K562 (cell line): Measurements from ENCODE around the gene MMP21. TPM values are rescaled to one million over a fixed set of nuclear protein-coding genes. Genes with fewer than 3 reads are reported as not detected.

Experiments used
- microRNA counts: library from miRNA; unstranded; fragments of <30 nt; microRNA quantifications from one replicate; lab custom pipeline; 2016
- microRNA-seq: library from miRNA; unstranded; fragments of <30 nt; microRNA quantifications from one replicate; pipeline ENCODE4, GENCODE V29; 2018; ENCODE audit warnings: borderline microRNAs expressed
- polyA plus RNA-seq, 8 experiments: library from polyadenylated mRNA; depleted of rRNA in 4 of 8; stranded (reverse) in 5 of 8; unstranded in 3 of 8; fragments of >200 nt; fragmentation: Nextera tagmentation in 2 of 8; fragmentation: Illumina TruSeq in 1 of 8; extraction: Ambion mirVana in 2 of 8; extraction: Trizol in 1 of 8; gene quantifications; 2 replicates each; pipeline versions ENCODE4 v1.2.1 to v1.2.3, GENCODE V29; 2011 to 2014; ENCODE audit warnings: inconsistent platforms in 1 of 8, missing spikeins in 1 of 8
- small RNA-seq: library from RNA; depleted of rRNA; stranded (forward); fragments of <200 nt; gene quantifications from one replicate; pipeline ENCODE3, GENCODE V24; 2014
- total RNA-seq, 7 experiments: library from RNA; depleted of rRNA in 6 of 7; stranded (reverse); fragments of >200 nt in 6 of 7; fragmentation: Illumina TruSeq in 2 of 7; extraction: Trizol in 2 of 7; gene quantifications; 2 replicates each; pipeline versions ENCODE4 v1.2.1 to v1.2.3, GENCODE V29; 2011 to 2021; ENCODE audit warnings: low replicate concordance in 1 of 7

Gene MMP21
- total and polyA plus RNA-seq, 9 of the 15 experiments (the other 6 are each of a cell fraction or from before 2014, with no cell fraction given): not detected

MicroRNAs within 50 kb of the gene (microRNA counts, 767-probe panel; counts per million panel counts)
- not detected for microRNA hsa-miR-4484 (lab: Ali Mortazavi, UCI)

Small RNA genes lying within 50 kb of the gene (microRNA-seq; reads per million reads assigned to microRNA genes)
- gene MIR4484: 18.4 reads per million, percentile 64 among the genes with 10 or more reads in this experiment

Small RNA genes lying within 50 kb of the gene (small RNA-seq; reads per million reads assigned to genes)
- gene MIR4484: not detected

Other genes with a start within 250 kb of the MMP21 start
- not detected in 2 replicates for gene TEX36, start 92.7 kb downstream of the MMP21 start, total RNA-seq (2014; rRNA removed)
- not detected in 2 replicates for gene TEX36, start 92.7 kb downstream of the MMP21 start, total RNA-seq (2014; rRNA removed; fragmentation: Illumina TruSeq; extraction: Trizol)
- gene TEX36, start 92.7 kb downstream of the MMP21 start, total RNA-seq (2015; rRNA removed; fragmentation: Illumina TruSeq; extraction: Trizol): not detected in 2 replicates
- not detected in 2 replicates for gene TEX36, start 92.7 kb downstream of the MMP21 start, total RNA-seq (2021)
- gene TEX36, start 92.7 kb downstream of the MMP21 start, polyA plus RNA-seq (2011; rRNA removed): not detected in 2 replicates
- 0.15 TPM in 1 of 2 replicates, not detected in the other for gene TEX36, start 92.7 kb downstream of the MMP21 start, polyA plus RNA-seq (2014; fragmentation: Illumina TruSeq; extraction: Trizol)
- gene TEX36, start 92.7 kb downstream of the MMP21 start, polyA plus RNA-seq (2014; fragmentation: Nextera tagmentation; extraction: Ambion mirVana): under 1 TPM in 1 of 2 experiments, not detected in 1; 0.10 TPM
- gene TEX36, start 92.7 kb downstream of the MMP21 start, polyA plus RNA-seq (2014; rRNA removed): 0.82 TPM in 1 of 2 replicates, not detected in the other
- gene EDRF1, start 56.1 kb downstream of the MMP21 start, total RNA-seq (2014; rRNA removed): 14.9 and 16.8 TPM in 2 replicates
- 22.9 and 23.8 TPM in 2 replicates for gene EDRF1, start 56.1 kb downstream of the MMP21 start, total RNA-seq (2014; rRNA removed; fragmentation: Illumina TruSeq; extraction: Trizol)
- 23.8 and 24.0 TPM in 2 replicates for gene EDRF1, start 56.1 kb downstream of the MMP21 start, total RNA-seq (2015; rRNA removed; fragmentation: Illumina TruSeq; extraction: Trizol)
- 18.6 and 18.9 TPM in 2 replicates for gene EDRF1, start 56.1 kb downstream of the MMP21 start, total RNA-seq (2021)
- 23.9 and 26.0 TPM in 2 replicates for gene EDRF1, start 56.1 kb downstream of the MMP21 start, polyA plus RNA-seq (2011; rRNA removed)
- 17.1 and 18.5 TPM in 2 replicates for gene EDRF1, start 56.1 kb downstream of the MMP21 start, polyA plus RNA-seq (2014; fragmentation: Illumina TruSeq; extraction: Trizol)
- 1 to 10 TPM; 7.6 to 9.9 TPM for gene EDRF1, start 56.1 kb downstream of the MMP21 start, polyA plus RNA-seq (2014; fragmentation: Nextera tagmentation; extraction: Ambion mirVana)
- 24.0 and 24.8 TPM in 2 replicates for gene EDRF1, start 56.1 kb downstream of the MMP21 start, polyA plus RNA-seq (2014; rRNA removed)
- gene UROS, start 47.4 kb upstream of the MMP21 start, total RNA-seq (2014; rRNA removed): 31.3 and 32.3 TPM in 2 replicates
- 34.6 and 38.2 TPM in 2 replicates for gene UROS, start 47.4 kb upstream of the MMP21 start, total RNA-seq (2014; rRNA removed; fragmentation: Illumina TruSeq; extraction: Trizol)
- gene UROS, start 47.4 kb upstream of the MMP21 start, total RNA-seq (2015; rRNA removed; fragmentation: Illumina TruSeq; extraction: Trizol): 21.5 and 22.2 TPM in 2 replicates
- gene UROS, start 47.4 kb upstream of the MMP21 start, total RNA-seq (2021): 31.9 and 32.8 TPM in 2 replicates
- gene UROS, start 47.4 kb upstream of the MMP21 start, polyA plus RNA-seq (2011; rRNA removed): 28.8 and 39.1 TPM in 2 replicates
- 32.1 and 34.6 TPM in 2 replicates for gene UROS, start 47.4 kb upstream of the MMP21 start, polyA plus RNA-seq (2014; fragmentation: Illumina TruSeq; extraction: Trizol)
- 1 to 10 TPM; 6.4 to 9.6 TPM for gene UROS, start 47.4 kb upstream of the MMP21 start, polyA plus RNA-seq (2014; fragmentation: Nextera tagmentation; extraction: Ambion mirVana)
- gene UROS, start 47.4 kb upstream of the MMP21 start, polyA plus RNA-seq (2014; rRNA removed): 32.8 and 34.5 TPM in 2 replicates
- gene BCCIP, start 47.7 kb upstream of the MMP21 start, total RNA-seq (2014; rRNA removed): 95.1 and 113 TPM in 2 replicates
- 163 and 182 TPM in 2 replicates for gene BCCIP, start 47.7 kb upstream of the MMP21 start, total RNA-seq (2014; rRNA removed; fragmentation: Illumina TruSeq; extraction: Trizol)
- gene BCCIP, start 47.7 kb upstream of the MMP21 start, total RNA-seq (2015; rRNA removed; fragmentation: Illumina TruSeq; extraction: Trizol): 126 and 145 TPM in 2 replicates
- 118 TPM in 2 replicates for gene BCCIP, start 47.7 kb upstream of the MMP21 start, total RNA-seq (2021)
- 84.5 and 134 TPM in 2 replicates for gene BCCIP, start 47.7 kb upstream of the MMP21 start, polyA plus RNA-seq (2011; rRNA removed)
- 151 and 183 TPM in 2 replicates for gene BCCIP, start 47.7 kb upstream of the MMP21 start, polyA plus RNA-seq (2014; fragmentation: Illumina TruSeq; extraction: Trizol)
- 100 to 1,000 TPM; 169 to 204 TPM for gene BCCIP, start 47.7 kb upstream of the MMP21 start, polyA plus RNA-seq (2014; fragmentation: Nextera tagmentation; extraction: Ambion mirVana)
- gene BCCIP, start 47.7 kb upstream of the MMP21 start, polyA plus RNA-seq (2014; rRNA removed): 146 and 176 TPM in 2 replicates
- 14.8 and 15.8 TPM in 2 replicates for gene DHX32, start 105.5 kb upstream of the MMP21 start, total RNA-seq (2014; rRNA removed)
- gene DHX32, start 105.5 kb upstream of the MMP21 start, total RNA-seq (2014; rRNA removed; fragmentation: Illumina TruSeq; extraction: Trizol): 20.5 and 22.6 TPM in 2 replicates
- 16.5 and 17.5 TPM in 2 replicates for gene DHX32, start 105.5 kb upstream of the MMP21 start, total RNA-seq (2015; rRNA removed; fragmentation: Illumina TruSeq; extraction: Trizol)
- 20.2 and 21.7 TPM in 2 replicates for gene DHX32, start 105.5 kb upstream of the MMP21 start, total RNA-seq (2021)
- gene DHX32, start 105.5 kb upstream of the MMP21 start, polyA plus RNA-seq (2011; rRNA removed): 12.6 and 23.5 TPM in 2 replicates
- gene DHX32, start 105.5 kb upstream of the MMP21 start, polyA plus RNA-seq (2014; fragmentation: Illumina TruSeq; extraction: Trizol): 15.6 and 16.0 TPM in 2 replicates
- gene DHX32, start 105.5 kb upstream of the MMP21 start, polyA plus RNA-seq (2014; fragmentation: Nextera tagmentation; extraction: Ambion mirVana): 1 to 10 TPM; 5.8 to 6.2 TPM
- 12.9 and 18.0 TPM in 2 replicates for gene DHX32, start 105.5 kb upstream of the MMP21 start, polyA plus RNA-seq (2014; rRNA removed)
- gene FANK1, start 120.7 kb upstream of the MMP21 start, total RNA-seq (2014; rRNA removed): 0.18 and 0.29 TPM in 2 replicates
- 0.38 and 0.55 TPM in 2 replicates for gene FANK1, start 120.7 kb upstream of the MMP21 start, total RNA-seq (2014; rRNA removed; fragmentation: Illumina TruSeq; extraction: Trizol)
- gene FANK1, start 120.7 kb upstream of the MMP21 start, total RNA-seq (2015; rRNA removed; fragmentation: Illumina TruSeq; extraction: Trizol): 0.41 and 0.87 TPM in 2 replicates
- 0.22 and 0.51 TPM in 2 replicates for gene FANK1, start 120.7 kb upstream of the MMP21 start, total RNA-seq (2021)
- gene FANK1, start 120.7 kb upstream of the MMP21 start, polyA plus RNA-seq (2011; rRNA removed): 0.74 and 0.93 TPM in 2 replicates
- gene FANK1, start 120.7 kb upstream of the MMP21 start, polyA plus RNA-seq (2014; fragmentation: Illumina TruSeq; extraction: Trizol): 0.35 and 0.48 TPM in 2 replicates
- gene FANK1, start 120.7 kb upstream of the MMP21 start, polyA plus RNA-seq (2014; fragmentation: Nextera tagmentation; extraction: Ambion mirVana): under 1 TPM in 1 of 2 experiments, not detected in 1; 0.11 TPM
- gene FANK1, start 120.7 kb upstream of the MMP21 start, polyA plus RNA-seq (2014; rRNA removed): 0.86 and 2.3 TPM in 2 replicates